ENCODE data around the gene C7. TPM values are rescaled to one million over a fixed set of nuclear protein-coding genes. Genes with fewer than 3 reads are reported as not detected.
"Not testable (repeated sequence)": the region's sequence is repeated elsewhere in the genome, so short reads cannot be mapped to it uniquely, and the experiment has no call there.

C7 gene
- total RNA-seq, 2 donors from 2014 or later = 68.2 to 147 TPM

GRCh38 chr5:40871177-40871576 is 38.1 kb upstream of the C7 start:
- H3K9me3 ChIP-seq = no peaks in the 10 kb centered on the region
- TF ChIP-seq POLR2A (IDR thresholded peaks at IDR 0.05) (no peak), CTCF (IDR thresholded peaks at IDR 0.05) (no peak), POLR2AphosphoS5 (IDR thresholded peaks at IDR 0.05) (no peak)
- DNase-seq (ENCODE audit: low spot score) = no peak
- H3K27ac ChIP-seq = no peak overlapping the region
- no peaks in the 10 kb centered on the region for H3K4me1 ChIP-seq (replicated peaks)
- no peaks in the 10 kb centered on the region for H3K27me3 ChIP-seq (replicated peaks; ENCODE audit: insufficient read depth)
- intact Hi-C loops (cut with DNase I) = no loop called here
- 47% methylated on average over 4 of the region's 4 CpGs for WGBS
- H3K4me3 ChIP-seq = no peak overlapping the region
- H3K36me3 ChIP-seq = no peaks in the 10 kb centered on the region

- DNase-seq (ENCODE audit: low spot score); intact Hi-C loops (cut with DNase I); H3K27me3 ChIP-seq (replicated peaks; ENCODE audit: insufficient read depth); H3K4me3 ChIP-seq; H3K27ac ChIP-seq; H3K4me1 ChIP-seq (replicated peaks); H3K36me3 ChIP-seq; H3K9me3 ChIP-seq: not testable (repeated sequence)
- 89% methylated on average over 8 of the region's 8 CpGs for WGBS
Measured at GRCh38 chr5:40872253-40872652, 37.0 kb upstream of the C7 start.

- TF ChIP-seq POLR2AphosphoS5 (IDR thresholded peaks at IDR 0.05) = no peak
- TF ChIP-seq CTCF (IDR thresholded peaks at IDR 0.05) = no peak
- no peaks in the 10 kb centered on the region for H3K36me3 ChIP-seq
- 89% methylated on average over 3 of the region's 3 CpGs for WGBS
- intact Hi-C loops (cut with DNase I) = no loop called here
- H3K4me3 ChIP-seq = no peak overlapping the region
- H3K4me1 ChIP-seq (replicated peaks) = no peaks in the 10 kb centered on the region
- H3K27me3 ChIP-seq (replicated peaks; ENCODE audit: insufficient read depth) = no peaks in the 10 kb centered on the region
- no peak overlapping the region for H3K27ac ChIP-seq
- no peaks in the 10 kb centered on the region for H3K9me3 ChIP-seq
- DNase-seq (ENCODE audit: low spot score) = no peak
Measured at GRCh38 chr5:40873286-40873880, 35.9 kb upstream of the C7 start.

DNA sequence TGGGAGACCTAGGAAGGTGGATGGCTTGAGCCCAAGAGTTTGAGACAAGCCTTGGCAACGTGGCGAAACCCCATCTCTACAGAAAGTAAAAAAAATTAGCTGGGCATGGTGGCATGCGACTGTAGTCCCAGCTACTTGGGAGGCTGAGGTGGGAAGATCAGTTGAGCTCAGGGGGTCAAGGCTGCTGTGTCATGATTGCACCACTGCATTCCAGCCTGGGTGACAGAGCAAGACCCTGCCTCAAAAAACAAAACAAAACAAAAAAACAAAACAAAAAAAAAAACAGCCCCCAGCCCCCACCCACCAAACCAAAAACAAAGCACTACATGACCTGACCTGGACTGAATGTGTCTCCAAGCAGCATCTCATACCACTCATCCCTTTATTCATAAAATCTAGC is 33.3 kb upstream of the C7 start:
- H3K27me3 ChIP-seq (replicated peaks; ENCODE audit: insufficient read depth) = no peaks in the 10 kb centered on the region
- H3K9me3 ChIP-seq = no peaks in the 10 kb centered on the region
- 75% methylated on average over 3 of the region's 3 CpGs for WGBS
- no peaks in the 10 kb centered on the region for H3K36me3 ChIP-seq
- no peak overlapping the region for H3K4me3 ChIP-seq
- no peak for TF ChIP-seq POLR2AphosphoS5 (IDR thresholded peaks at IDR 0.05)
- no peak for TF ChIP-seq POLR2A (IDR thresholded peaks at IDR 0.05)
- H3K27ac ChIP-seq = no peak overlapping the region
- H3K4me1 ChIP-seq (replicated peaks) = no peaks in the 10 kb centered on the region
- no peak for DNase-seq (ENCODE audit: low spot score)
- intact Hi-C loops (cut with DNase I) = no loop called here

DNA sequence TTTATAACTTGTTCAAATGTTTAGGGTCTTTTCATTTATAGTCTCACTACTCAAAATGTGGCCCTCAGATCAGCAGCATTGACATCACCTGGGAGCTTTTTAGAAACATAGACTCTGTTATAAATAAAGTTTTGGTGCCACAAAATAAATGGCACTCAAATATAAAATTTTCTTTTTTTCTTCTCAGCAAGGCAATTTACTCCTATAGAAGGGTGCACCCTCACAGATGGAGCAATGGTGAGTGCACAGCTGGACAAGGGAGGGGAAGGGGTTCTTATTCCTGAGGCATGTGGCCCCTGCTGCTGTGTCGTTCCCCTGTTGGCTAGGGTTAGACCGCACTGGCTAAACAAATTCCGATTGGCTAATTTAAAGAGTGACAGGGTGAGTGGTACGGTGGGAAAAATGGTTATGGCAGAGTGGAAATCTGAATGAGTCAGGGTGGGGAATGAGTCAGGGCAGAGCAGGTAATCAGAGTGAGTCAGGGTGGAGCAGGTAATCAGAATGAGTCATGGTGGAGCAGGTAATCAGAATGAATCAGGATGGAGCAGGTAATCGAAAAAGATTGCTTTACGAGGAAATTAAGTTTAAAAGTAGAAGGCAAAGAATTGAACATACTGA is 31.8 kb upstream of the C7 start:
- no peaks in the 10 kb centered on the region for H3K4me1 ChIP-seq (replicated peaks)
- H3K27ac ChIP-seq = no peak overlapping the region
- H3K27me3 ChIP-seq (replicated peaks; ENCODE audit: insufficient read depth) = no peaks in the 10 kb centered on the region
- no peak for TF ChIP-seq POLR2AphosphoS5 (IDR thresholded peaks at IDR 0.05)
- WGBS = 90% methylated on average over 6 of the region's 6 CpGs
- DNase-seq (ENCODE audit: low spot score) = no peak
- intact Hi-C loops (cut with DNase I) = no loop called here
- H3K4me3 ChIP-seq = no peak overlapping the region
- H3K9me3 ChIP-seq = no peaks in the 10 kb centered on the region
- H3K36me3 ChIP-seq = no peaks in the 10 kb centered on the region

DNA sequence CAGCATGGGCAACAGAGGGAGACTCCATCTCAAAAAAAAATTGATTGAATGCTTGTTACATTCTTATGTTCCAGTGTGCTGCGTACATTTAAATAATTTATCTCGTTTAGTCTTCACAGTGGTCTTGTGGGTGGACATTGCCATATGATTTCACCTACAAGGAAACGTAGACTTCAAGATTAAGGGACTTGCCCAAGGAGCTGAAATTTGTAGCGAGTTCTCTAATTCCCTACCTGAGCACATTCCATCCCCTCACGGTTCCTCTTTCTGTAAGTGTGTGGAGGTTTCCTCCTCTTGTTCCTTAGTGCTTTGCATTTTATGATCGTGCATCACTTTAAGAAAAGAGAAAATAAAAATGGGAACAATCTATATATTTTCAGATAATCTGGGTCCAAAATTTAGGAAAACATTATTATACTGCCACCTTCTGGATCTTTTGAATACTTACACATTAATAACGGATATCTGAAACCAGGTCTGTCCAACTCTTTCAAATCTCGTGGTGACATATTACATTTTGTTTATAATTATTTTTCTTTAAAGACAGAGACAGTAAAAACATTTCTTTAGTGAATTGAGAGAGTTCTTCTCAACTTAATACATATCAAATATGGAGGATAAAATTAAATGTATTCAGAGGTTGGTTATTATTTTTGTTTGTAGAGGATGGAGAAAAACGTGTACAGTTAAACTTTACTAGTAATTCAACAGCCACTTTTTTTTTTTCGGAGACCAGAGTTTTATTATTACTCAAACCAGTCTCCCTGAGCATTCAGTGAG is 29.9 kb upstream of the C7 start:
- TF ChIP-seq POLR2AphosphoS5 (IDR thresholded peaks at IDR 0.05) (no peak), CTCF (IDR thresholded peaks at IDR 0.05) (peak in 3 of 4 experiments; percentile 58 to 64 (median 62))
- no peaks in the 10 kb centered on the region for H3K27me3 ChIP-seq (replicated peaks; ENCODE audit: insufficient read depth)
- H3K36me3 ChIP-seq = no peaks in the 10 kb centered on the region
- H3K4me1 ChIP-seq (replicated peaks) = no peaks in the 10 kb centered on the region
- DNase-seq (ENCODE audit: low spot score) = no peak
- 33% methylated on average over 10 of the region's 10 CpGs for WGBS
- H3K4me3 ChIP-seq = no peak overlapping the region
- H3K9me3 ChIP-seq = no peaks in the 10 kb centered on the region
- intact Hi-C loops (cut with DNase I) = no loop called here
- no peak overlapping the region for H3K27ac ChIP-seq
